Measurements from ENCODE around the gene DENND10.
A peak's percentile ranks its signal among the peaks of the same experiment; 100 is the strongest.
"Not testable (repeated sequence)": the region's sequence is repeated elsewhere in the genome, so short reads cannot be mapped to it uniquely, and the experiment has no call there.

The DENND10 gene

DNA sequence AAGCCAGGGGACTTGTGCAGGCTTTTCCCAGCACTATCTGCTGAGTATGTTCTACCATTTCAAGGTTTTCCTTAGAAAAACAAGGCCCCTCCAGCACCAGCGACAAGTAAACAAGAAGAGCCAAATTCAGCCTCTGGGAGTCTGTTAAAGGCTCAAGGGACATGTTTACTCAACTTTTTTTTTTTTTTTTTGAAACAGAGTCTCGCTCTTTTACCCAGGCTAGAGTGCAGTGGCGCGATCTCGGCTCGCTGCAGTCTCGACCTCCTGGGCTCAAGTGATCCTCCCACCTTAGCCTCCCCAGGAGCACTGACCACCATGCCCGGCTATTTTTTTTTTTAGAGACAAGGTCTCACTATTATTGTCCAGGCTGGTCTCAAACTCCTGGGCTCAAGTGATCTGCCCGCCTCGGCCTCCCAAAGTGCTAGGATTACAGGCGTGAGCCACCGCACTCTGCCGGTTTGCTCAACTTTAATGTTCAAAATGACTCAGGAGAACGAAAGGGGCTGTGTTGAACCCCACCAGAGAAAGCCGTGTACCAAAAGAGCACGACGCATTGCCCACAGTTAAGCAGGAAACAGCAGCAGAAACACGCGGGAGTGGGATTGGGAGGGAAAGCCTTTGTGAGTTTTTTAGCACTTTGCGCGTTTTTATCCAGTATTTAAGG, 73.9 kb downstream of the DENND10 start:
- peak; percentile 14 for DNase-seq

DNA sequence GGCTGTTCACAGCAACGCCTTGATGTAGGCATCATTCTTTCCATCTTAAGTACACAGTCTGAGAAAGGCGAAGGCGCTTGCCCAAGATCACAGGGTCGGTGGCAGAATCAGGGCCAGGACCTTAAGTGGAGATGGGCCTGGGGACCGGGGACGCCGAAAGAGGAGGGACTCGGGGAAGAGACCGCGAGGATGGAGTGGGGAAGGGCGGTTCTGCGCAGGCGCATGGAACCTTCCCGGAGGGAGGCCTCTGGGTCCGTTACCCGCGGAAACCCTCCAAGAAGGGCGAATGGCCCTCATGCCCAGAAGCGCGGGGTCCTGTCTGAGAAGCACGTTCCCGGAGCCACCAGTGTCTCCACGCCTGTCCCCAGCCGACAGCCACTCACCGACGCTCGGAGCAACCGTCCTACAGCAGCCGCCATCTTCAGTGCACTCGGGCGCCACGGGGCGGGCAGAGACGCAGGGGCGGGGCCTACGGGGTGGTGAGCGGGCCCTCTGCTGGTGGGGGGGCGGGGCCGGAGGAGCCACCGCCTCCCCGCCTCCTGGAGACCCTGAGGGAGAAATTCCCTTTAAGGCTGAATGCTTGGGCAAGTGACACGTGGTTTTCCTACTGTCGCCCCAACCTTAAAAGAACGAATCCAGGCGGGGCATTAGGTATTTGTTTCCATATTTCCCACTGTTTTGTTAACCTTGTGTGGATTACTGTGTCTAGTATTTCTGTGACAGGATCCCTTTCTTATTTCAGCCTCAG, 74.6 kb downstream of the DENND10 start, which contains the start of gene PRDX3:
TSS of gene PRDX3 (minus strand) at position 441 of the 748 bp plus-strand sequence. CDS start at position 419, 22 bp downstream.
- peak; percentile 95 for DNase-seq

GRCh38 chr10:119180850-119181400, 77.0 kb downstream of the DENND10 start:
- not testable (repeated sequence) for DNase-seq

DNA sequence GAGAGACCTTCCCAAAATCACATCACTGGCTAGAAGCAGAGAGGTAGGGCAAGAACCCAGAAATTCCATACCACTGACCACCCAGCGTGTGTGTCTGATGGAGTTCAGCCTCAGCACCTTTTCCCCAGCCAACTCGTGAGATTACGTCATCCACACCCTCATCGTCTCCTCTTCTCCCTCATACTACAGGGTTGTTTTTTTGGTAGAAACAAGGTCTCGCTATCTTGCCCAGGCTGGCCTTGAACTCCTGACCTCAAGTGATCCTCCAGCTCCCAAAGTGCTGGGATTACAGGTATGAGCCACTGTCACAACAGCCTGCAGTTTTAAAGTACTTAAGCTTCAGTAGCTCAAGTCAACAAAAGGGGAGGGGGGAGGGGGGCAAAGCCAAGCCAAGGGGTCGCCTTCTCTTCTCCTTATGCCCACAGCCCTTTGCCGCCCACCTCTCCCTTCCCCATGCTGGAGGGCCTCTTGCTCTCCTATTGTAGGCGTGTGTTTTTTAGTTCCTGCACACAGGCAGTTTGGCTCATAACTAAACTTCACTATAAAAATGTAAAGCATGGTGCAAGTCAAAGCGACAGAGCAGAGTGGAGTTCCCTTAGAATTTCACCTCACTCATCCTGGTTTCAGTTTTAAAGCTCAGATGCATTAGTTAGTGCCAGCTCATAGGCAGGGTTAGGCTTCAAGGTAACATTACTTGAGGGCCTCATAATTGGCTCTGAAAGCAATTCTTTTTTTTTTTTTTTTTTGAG, 79.9 kb downstream of the DENND10 start:
- no peak for DNase-seq

Data from NCI-H146 (cell line).